Hematopoietic multipotent progenitor cell treated with erythropoietin and hydrocortisone succinate and interleukin-3 and kit ligand, for 15 days (in vitro differentiated cells): ENCODE results near the gene TERB1.

Source experiments
- DNase-seq: peaks from one replicate; pipeline ENCODE4 v3.0.0-alpha.2; 2015; ENCODE audit warnings: low spot score

TERB1 gene, protein sequence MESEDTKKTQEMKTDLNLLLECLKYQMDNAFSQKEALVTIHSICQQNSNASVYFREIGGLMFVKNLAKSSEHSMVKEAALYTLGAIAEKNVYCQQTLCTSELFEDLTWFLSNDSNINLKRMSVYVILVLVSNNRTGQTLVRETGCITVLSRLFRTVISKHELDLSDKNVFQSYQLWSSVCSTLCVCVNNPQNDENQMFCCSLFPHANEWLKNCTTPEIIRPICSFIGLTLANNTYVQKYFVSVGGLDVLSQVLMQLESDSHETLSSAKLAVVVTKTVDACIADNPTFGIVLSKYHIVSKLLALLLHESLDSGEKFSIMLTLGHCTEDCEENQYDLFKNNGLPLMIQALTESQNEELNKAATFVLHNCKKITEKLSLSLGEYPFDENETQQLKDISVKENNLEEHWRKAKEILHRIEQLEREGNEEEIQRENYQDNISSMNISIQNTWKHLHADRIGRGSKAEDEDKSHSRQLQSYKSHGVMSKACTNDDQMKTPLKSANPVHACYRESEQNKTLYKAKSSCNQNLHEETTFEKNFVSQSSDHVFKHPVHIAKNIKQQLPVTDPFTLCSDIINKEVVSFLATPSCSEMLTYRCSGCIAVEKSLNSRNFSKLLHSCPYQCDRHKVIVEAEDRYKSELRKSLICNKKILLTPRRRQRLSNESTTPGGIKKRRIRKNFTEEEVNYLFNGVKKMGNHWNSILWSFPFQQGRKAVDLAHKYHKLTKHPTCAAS

DNA sequence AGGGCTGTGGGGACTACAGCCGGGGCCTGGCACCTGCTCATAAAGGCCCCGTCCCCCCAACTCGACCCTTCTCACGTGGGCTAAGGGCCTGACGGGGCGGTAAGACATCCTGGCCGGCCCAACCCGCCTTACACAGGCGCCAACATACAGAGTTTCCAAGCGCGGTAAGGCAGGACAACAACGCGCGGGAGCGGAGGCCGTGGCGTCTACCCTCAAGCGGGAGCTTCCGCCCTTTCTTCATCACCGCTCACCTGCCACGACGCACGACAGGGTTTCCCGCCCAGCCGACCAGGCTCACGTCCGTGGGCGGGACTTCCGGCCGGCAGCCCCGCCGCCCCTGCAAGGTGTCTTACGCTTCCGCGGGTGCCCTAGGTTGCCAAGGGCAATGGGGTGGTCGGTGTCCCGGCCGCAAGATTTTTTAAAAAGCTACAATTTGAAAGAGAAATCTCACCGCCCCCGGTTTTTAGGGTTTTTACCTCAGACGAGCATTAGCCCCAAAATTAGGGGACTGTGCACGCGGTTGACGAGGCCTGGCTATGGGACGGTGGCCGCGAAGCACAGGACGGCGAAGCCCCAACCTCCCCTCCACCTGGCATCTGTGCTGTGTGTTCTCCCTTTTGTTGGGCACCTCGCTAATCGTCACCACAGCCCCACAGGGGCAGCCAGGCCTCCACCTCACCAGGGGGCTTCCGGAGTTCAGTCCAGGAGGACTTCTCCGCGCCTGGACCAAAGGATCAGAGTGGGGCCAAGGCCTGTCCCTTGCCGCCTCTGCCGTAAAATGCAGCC lies at the start of gene TERB1:
TSS of gene TERB1 (minus strand) at position 265 of the 786 bp plus-strand sequence. CDS start 4,786 bp downstream, outside the sequence.
- no peak for DNase-seq

DNA sequence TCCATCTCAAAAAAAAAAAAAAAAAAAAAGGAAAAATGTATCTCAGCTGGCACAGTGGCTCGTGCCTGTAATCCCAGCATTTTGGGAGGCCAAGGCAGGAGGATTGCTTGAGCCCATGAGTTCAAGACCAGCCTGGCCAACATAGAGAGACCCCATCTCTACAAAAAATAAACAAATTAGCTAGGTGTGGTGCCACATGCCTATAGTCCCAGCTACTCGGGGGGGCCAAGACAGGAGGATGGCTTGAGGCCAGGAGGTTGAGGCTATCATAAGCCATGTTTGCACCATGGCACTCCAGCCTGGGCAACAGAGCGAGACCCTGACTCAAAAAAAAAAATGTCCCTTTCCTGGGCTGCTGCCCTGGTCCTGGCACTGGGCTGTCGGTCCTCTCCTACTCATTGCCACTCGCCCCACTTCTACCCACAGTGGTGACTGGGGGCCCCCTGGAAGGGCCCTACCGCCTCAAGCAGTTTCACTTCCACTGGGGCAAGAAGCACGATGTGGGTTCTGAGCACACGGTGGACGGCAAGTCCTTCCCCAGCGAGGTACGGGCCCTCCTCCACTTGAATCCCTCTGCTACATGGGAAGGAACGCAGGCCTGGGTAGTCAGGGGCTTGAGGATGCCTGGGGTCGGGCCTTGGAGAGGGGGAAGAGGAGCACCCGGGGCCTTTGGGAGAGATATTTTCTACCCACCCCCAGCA lies 48.9 kb upstream of the TERB1 start:
- DNase-seq = no peak

DNA sequence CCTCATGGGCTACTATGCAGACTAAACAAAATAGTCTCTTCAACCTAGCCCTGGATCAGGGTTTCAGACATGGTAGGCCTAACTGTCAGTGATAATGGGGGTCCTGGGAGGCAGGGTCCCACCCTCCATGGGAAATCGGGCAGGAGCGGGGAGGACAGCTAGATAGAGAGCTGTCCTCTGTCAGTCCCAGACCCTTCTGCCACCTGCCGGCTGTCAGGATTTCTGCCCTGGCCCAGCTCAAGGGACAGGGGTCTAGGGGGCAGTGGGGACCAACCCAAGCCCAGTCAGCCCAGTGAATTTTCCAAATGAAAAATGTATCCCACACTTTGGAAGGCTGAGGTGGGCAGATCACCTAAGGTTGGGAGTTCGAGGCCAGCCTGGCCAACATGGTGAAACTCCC lies 48.2 kb upstream of the TERB1 start:
- DNase-seq = no peak

DNA sequence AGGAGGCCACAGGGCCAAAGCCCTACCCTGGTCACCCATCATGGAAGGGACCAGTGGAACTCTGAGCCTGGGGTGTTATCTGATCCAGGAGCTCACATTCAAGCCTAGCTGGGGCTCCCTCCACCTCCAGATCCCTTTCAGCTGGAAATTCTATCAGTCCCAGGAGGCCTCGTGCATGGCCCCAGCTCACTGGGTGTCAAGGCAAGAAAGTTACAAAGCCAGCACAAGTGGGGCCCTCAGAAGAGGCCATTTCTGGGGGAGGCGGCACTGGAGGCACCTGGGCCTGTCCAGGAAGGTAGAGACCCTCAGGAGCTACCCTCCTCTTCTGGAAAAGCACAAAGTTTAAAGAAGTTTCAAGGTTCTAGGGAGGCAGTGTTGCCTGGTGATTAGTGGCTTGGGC lies 47.6 kb upstream of the TERB1 start:
- no peak for DNase-seq

DNA sequence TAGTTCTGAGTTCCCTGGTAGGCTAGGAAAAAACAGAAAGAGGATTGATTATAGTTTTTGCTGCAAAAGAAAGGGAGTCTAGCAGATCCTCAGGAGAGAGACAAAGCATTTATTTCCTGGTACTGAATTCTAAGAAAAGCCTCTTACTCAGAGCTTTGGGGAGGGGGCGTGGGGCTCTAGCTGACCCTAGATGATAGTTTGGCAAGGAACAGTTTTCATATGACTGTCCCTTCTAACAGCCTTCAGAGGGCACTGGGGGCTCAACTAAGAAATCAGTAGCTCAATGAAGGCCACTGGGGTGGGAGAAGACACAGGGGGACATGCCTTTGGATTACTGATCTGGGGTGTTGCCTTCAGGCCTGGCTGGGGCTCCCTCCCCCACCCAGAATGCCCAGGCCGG lies 46.8 kb upstream of the TERB1 start:
- no peak for DNase-seq

DNA sequence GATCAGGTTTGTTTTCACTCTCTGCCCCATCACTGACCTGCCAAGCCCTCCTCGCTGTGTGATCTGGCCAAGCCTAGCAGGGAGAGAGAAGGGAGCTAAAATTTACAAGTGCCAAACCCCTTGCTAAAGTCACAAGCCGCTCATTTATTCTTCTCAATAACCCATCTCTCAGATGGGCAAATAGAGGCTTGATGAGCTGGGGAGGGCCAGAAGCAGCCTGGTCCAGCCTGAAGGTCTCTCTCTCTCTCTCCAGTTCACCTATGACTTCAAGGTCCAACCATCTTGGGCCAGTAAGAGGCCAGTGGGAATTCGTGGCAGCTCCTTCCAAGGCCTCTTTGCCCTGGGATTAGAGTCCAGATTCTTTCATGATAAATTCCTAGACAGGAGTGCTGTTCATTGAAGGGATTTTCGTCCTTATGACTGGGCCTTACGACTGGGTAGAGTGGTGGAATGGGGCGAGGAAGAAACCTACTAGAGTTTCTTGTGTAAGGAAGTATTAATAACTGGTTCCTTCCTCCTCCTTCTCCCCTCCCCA lies 46.2 kb upstream of the TERB1 start:
- DNase-seq = no peak

DNA sequence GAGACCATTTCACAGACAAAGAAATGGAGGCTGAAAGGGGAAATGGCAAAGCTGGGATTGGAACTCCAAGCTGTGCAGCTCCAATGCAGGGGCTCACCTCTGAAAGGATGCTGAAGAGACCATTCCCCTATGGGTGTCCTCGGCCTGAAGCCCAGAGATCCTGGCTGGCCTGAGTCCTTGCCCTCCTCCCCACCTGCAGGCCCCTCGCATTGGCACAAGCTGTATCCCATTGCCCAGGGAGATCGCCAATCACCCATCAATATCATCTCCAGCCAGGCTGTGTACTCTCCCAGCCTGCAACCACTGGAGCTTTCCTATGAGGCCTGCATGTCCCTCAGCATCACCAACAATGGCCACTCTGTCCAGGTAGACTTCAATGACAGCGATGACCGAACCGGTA lies 45.4 kb upstream of the TERB1 start:
- no peak for DNase-seq

DNA sequence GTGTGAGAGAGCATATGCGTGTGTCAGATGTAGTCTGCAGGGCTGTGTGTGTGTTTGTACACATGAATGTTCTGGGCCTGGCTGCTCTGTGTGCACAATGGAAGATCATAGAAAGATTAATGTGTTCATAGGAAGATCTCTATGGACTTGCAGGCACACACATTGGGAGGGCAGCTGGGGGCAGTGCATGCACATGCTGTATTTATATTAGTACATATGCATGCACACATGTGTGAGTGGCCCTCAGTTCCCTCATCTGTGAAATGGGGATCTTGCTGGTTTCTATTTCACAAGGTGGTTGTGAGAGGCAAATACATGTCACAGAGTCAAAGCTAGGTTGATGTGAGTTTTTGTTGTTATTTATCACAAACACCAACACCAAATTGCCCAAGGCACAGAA lies 44.9 kb upstream of the TERB1 start:
- DNase-seq = no peak

DNA sequence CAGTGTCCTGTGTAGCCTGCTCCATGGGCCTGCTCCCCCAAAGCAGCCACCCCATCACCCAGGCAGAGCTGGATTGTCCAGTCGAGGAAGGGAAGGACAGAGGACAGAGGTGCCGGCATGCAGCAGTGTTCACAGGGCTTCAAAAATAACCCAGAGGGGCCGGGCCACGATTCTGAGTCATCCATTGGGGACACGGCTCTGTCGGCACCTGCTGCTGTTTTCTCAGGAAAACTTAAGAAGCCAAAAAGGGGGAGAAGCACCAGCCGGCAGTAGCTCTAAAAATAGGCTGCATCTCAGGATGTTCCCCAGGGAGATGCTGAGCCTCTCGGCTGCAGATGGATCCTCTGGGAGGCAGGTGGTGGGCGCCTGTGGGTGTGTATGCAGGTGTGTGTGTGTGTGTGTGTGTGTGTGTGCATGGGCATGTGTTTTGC lies 44.4 kb upstream of the TERB1 start:
- no peak for DNase-seq

DNA sequence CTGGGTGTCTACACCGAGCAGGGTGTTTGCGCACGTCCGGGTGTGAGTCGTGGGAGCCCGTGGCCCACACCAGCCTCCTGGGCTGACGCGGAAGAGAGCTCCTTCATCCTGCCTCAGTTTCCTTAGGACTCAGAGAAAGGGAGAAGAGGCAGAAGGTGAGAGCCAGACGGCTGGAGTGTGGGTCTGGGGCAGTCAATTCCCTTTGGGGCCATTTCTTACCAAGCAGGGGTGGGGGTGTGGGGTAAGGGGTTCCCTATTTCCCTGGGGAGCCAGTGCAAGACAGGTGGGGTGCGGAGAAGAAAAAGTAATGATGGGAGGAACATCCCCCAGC lies 43.7 kb upstream of the TERB1 start:
- no peak for DNase-seq

DNA sequence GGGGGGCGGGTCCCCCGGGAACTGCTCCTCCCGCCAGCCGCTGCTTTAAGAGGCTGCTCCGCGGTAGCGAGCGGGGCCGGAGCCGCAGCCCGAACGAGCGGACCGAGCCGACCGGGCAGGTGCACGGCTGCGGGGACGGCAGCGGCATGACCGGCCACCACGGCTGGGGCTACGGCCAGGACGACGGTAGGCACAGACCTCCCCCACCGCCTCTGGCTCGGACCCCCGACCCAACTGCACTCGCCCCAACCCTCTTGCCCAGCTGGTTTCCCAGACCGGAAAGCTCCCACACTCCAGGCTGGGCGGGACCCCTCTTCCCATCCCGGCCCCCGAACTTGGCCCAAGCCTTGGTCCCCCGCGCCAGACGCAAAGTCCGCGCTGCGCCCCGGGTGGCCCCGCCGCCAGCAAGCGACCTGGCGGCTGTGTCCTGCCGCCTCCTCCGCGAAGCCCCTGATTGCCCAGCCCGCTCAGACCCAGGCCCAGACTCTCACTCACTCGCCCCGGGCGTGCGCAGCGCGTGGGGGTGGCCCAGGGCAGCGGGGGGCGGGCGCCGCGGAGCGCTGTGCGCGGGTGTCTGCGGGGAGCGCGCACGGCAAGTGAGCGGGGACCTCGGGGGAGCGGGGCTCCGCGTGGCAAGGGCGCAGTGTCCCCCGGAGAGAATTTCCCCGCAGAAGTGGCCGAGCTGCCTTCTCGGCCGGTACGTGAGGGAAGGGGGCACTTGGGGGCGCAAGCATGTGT lies 43.1 kb upstream of the TERB1 start, which contains the start of gene CA7:
TSS of gene CA7 (plus strand) at position 73 of the 738 bp plus-strand sequence. CDS start at position 147, 74 bp downstream.
- DNase-seq = no peak

DNA sequence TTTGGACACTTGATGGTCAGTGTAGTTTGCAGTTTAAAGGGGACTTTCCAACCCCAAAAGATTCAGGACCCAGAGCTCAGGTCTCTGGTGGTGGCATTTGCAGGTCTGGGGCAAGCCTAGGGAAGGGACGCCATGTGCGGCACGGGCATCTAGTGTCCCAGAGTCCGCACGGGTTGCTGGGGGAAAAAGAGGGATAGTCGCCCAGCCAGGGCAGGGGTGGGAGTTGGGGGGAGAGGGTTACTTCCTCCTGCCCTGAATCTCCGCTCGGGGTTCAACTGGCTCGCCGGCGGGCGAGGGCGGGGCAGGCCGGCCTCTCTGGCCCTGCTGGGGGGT lies 42.6 kb upstream of the TERB1 start:
- DNase-seq = no peak

DNA sequence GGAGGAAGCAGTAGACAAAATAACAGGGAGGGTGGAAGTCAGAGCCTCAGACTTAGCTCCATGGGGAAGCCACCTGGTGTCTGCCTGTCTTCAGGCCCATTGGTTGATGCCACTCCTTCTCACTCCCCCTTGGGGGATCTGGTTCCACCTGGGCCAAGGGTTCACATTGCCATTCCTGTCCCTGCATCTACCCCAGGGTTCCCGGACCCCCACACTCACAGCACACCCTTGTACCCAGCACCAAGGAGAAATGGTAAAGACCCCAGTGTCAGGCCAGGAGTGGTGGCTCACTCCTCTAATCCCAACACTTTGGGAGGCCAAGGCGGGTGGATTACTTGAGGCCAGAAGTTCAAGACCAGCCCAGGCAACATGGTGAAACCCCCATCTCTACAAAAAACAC lies 41.8 kb upstream of the TERB1 start:
- no peak for DNase-seq

DNA sequence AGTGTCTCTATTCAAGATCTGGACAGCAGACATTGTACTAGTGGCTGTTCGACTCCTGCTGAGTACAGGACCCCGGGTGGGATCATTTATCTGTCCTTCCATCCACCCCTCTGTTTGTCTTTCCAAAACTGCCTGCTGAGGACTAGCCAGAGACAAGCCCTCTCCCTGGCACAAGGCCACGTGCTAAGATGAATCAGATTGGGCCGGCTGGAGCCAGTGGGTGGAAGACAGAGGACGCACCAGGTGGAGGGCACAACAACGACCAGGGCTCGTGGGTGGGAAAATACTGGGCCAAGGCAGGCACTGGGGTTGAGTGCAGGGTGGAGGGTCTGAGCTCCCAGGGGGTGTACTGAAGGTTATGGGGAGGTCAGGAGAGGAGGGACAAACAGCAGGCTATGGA lies 41.4 kb upstream of the TERB1 start:
- no peak for DNase-seq

DNA sequence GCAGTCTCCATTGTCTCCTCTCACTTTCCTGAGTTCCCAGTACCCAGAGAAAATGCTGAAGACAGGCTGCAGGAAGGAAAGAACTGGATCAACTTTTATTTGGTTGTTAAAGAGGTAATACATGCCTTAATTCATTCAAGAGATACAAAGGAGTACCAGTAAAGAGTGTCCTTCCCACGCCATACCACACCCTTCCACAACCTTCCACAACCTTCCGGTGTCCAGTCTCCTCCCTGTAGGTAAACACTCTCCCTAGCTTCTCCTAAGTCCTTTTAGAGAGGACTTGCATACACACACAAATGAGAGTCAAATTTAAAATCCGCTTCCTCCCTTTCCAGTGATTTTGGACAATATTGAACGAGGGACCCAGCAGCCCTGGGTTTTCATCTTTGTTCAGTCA lies 40.0 kb upstream of the TERB1 start:
- DNase-seq = no peak

DNA sequence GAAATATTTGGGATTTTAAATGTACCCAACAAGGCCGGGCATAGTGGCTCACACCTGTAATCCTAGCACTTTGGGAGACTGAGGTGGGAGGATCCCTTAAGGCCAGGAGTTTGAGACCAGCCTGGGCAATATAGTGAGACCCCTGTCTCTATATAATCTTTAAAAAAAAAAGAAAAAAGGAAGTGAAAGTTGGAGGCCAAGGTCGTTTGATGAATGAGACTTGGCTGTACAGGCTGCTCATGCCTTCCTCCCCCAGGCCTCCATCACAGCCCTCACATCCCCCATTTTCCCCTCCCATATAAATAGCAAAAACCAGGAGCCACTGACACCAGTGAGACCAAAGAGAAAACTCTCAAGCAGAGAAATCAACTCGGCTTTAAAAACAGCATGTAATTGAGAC lies 39.5 kb upstream of the TERB1 start:
- DNase-seq = no peak

DNA sequence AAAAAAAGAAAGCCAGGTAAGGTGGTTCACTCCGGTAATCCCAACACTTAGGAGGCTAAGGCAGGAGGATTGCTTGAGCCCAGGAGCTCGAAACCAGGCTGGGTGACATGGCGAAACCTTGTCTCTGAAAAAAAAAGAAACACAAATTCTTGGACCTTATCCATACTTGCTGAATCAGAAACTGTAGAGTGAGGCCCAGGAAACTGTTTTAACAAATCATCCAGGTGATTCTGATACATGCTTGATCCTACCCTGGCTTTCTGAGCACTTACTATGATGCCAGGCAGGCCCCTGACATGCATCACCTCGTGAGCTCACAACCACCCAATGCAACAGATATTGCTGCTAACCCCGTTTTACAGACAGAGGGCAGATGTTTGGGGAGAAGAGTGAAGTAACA lies 33.4 kb upstream of the TERB1 start:
- no peak for DNase-seq

DNA sequence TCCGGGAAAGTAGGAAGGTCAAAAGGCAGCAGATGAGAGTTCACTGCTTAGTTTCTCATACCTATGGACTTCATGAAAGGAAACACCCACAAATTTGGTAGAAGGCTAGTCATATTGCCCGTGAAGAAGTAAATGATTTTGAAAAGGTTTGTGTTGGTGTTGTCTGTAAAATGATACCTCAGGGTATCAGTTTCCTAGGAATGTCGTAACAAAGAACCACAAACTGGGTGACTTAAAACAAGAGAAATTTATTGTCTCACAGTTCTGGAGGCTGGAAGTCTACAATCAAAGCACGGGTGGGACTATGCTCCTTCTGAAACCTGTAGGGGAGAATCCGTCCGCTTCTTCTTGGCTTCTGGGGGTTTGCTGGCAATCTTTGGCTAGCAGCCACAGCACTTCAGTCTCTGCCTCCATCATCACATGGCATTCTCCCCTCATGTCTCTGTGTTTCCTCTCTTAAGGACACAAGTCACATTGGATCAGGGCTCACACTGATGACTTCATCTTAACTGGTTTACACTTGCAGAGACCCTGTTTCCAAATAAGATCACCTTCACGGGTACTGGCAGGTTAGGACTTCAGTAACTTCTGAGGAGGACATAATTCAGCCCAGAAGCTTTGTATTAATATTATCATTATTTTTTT lies 31.4 kb upstream of the TERB1 start:
- DNase-seq = no peak

DNA sequence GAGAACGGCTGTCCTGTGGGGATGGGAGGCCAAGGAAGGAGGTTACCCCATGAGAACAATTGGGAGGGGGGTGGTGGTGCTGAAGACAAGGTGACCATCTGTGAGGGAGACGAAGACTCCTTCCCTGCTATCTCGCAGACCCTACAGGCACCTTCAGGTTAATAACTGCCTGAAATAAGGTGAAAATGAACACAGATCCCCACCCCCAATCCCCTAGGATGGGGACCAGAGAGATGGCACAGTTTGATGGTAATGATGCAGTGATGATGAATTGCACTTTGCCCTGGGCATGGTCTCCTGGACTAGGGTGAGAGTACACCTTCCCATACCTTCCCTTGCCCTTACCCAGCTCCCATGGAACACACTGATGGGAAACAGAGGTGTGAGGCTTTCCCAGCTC lies 30.8 kb upstream of the TERB1 start:
- DNase-seq = no peak
